Common myeloid progenitor, CD34-positive (primary cell): ENCODE results near the gene PILRB.
"Not testable (repeated sequence)": the region's sequence is repeated elsewhere in the genome, so short reads cannot be mapped to it uniquely, and the experiment has no call there.

Experiments
- CTCF ChIA-PET: fragments of 350-600 bp; sonication (Branson Sonifier 250); formaldehyde crosslinking; loops from one replicate; lab custom pipeline; 2021; ENCODE audit warnings: antibody characterized with exemption; lab: Charles Lee
- POLR2A ChIA-PET: fragments of 350-600 bp; sonication (Branson Sonifier 250); formaldehyde crosslinking; loops from one replicate; lab custom pipeline; 2021; ENCODE audit warnings: antibody characterized with exemption; lab: Charles Lee
- DNase-seq, 3 donors: peaks; one replicate each; pipeline versions ENCODE4 v3.0.0 to v3.0.0-alpha.2; 2013
- H3K27ac ChIP-seq, 2 experiments: 1 replicate in 1 of 2; 2 replicates in 1 of 2; pipeline ENCODE4 v1.7.0; 2013; ENCODE audit warnings: inconsistent platforms in 2 of 2, low read length in 2 of 2, mild to moderate bottlenecking in 2 of 2, low read depth in 1 of 2, moderate library complexity in 1 of 2; ENCODE audit not compliant: severe bottlenecking in 2 of 2, insufficient read depth in 1 of 2, poor library complexity in 1 of 2
- H3K27me3 ChIP-seq, 5 experiments: replicated peaks in 2 of 5; 1 replicate in 3 of 5; 2 replicates in 2 of 5; pipeline versions ENCODE4 v1.6.1 to v1.7.0; 2013; ENCODE audit warnings: low read length in 4 of 5, mild to moderate bottlenecking in 2 of 5, moderate library complexity in 2 of 5, inconsistent platforms in 1 of 5; ENCODE audit not compliant: insufficient read depth in 5 of 5, control insufficient read depth in 4 of 5
- H3K36me3 ChIP-seq, 4 experiments: 1 replicate in 2 of 4; 2 replicates in 2 of 4; pipeline versions ENCODE4 v1.6.1 to v1.7.0; 2013; ENCODE audit warnings: low read length in 3 of 4, control low read depth in 1 of 4, mild to moderate bottlenecking in 1 of 4; ENCODE audit not compliant: control insufficient read depth in 4 of 4, insufficient read depth in 4 of 4
- H3K4me1 ChIP-seq, 4 experiments: 1 replicate in 3 of 4; 2 replicates in 1 of 4; pipeline versions ENCODE4 v1.6.1 to v1.7.1; 2013; ENCODE audit warnings: low read length in 3 of 4, mild to moderate bottlenecking in 3 of 4, control low read depth in 1 of 4, inconsistent platforms in 1 of 4, moderate library complexity in 1 of 4; ENCODE audit not compliant: control insufficient read depth in 4 of 4, insufficient read depth in 4 of 4; ENCODE audit errors: control extremely low read depth in 1 of 4
- H3K4me3 ChIP-seq, 7 experiments: 1 replicate in 4 of 7; 2 replicates in 3 of 7; pipeline versions ENCODE4 v1.5.1 to v1.7.0; 2013; ENCODE audit warnings: mild to moderate bottlenecking in 7 of 7, low read length in 6 of 7, moderate library complexity in 6 of 7, inconsistent platforms in 2 of 7, low read depth in 2 of 7, control low read depth in 1 of 7; ENCODE audit not compliant: insufficient read depth in 4 of 7, control insufficient read depth in 1 of 7; ENCODE audit errors: extremely low read depth in 1 of 7
- H3K9me3 ChIP-seq, 5 experiments: 1 replicate in 4 of 5; 2 replicates in 1 of 5; pipeline versions ENCODE4 v1.6.1 to v1.7.1; 2013; ENCODE audit warnings: low read length in 4 of 5, mild to moderate bottlenecking in 2 of 5, inconsistent platforms in 1 of 5, low read depth in 1 of 5, moderate library complexity in 1 of 5; ENCODE audit not compliant: control insufficient read depth in 4 of 5, insufficient read depth in 2 of 5; ENCODE audit errors: control extremely low read depth in 1 of 5
- WGBS: methylation state at CpG from one replicate; pipeline ENCODE4 v1.1.5; 2013; ENCODE audit not compliant: insufficient coverage; 5-methylcytosine and 5-hydroxymethylcytosine counted together

Gene PILRB

DNA sequence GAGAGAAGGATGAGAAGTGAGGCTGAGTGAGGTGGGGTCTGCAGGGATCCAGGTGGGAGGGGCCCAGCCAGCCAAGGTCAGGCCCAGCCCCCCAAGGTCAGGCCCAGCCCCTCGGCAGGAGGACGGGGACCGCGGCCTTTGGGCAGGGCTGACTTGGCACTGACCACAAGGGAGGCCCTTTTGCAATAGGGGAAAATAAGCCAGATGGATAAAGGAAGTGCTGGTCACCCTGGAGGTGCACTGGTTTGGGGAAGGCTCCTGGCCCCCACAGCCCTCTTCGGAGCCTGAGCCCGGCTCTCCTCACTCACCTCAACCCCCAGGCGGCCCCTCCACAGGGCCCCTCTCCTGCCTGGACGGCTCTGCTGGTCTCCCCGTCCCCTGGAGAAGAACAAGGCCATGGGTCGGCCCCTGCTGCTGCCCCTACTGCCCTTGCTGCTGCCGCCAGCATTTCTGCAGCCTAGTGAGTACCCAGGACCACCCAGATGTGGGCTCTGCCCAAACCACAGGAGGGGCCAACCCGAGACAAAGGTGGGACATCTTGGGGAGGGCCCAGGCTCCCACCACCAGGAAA, 15.4 kb downstream of the PILRB start, which contains the start of gene PILRA:
Gene PILRA (plus strand): TSS at position 227 of the 571 bp plus-strand sequence. CDS start 170 bp downstream, at position 397.
- H3K4me3 ChIP-seq: peak within 1 kb of the TSS in 3 of 7 experiments; percentile 4 to 39 (median 16)
- DNase-seq: no peak
- 88% methylated on average over 8 of the region's 12 CpGs for WGBS
- H3K9me3 ChIP-seq: no peaks in the 10 kb centered on the region
- POLR2A ChIA-PET: no interaction called here
- H3K27ac ChIP-seq: peak within 1 kb of the TSS; percentile 40 to 54
- no peaks in the 10 kb centered on the region for H3K27me3 ChIP-seq
- H3K4me1 ChIP-seq: peaks cover 3 to 64% (median 39%) of the 10 kb centered on the region in 4 experiments
- CTCF ChIA-PET: interaction anchor here (1.4 to 1.8 kb wide), 2 partner anchors 34 kb away, joined by 4 to 6 read pairs; no protein-coding TSS in a partner anchor
- no peaks in the 10 kb centered on the region for H3K36me3 ChIP-seq

DNA sequence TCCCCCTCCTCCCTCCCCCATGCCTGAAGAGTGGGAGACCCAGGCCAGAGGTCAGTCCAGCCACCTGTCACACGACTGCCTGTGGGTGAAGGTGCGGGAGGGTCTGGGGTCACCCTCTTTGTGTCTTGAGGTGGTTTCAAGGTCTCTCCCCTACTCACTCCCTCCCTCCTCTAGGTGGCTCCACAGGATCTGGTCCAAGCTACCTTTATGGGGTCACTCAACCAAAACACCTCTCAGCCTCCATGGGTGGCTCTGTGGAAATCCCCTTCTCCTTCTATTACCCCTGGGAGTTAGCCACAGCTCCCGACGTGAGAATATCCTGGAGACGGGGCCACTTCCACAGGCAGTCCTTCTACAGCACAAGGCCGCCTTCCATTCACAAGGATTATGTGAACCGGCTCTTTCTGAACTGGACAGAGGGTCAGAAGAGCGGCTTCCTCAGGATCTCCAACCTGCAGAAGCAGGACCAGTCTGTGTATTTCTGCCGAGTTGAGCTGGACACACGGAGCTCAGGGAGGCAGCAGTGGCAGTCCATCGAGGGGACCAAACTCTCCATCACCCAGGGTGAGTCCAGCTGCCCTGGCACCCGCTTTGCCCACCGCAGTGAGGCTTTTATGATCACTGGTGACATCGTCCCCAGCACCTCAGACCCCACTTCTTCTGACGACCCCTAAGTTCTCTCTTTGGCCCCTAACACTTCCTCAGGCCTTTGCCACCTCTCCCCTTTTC, 16.1 kb downstream of the PILRB start:
- not testable (repeated sequence) for H3K27me3 ChIP-seq, H3K9me3 ChIP-seq, H3K27ac ChIP-seq, H3K36me3 ChIP-seq, DNase-seq
- Histone ChIP-seq H3K4me1 (peaks cover 0 to 57% (median 32%) of the 10 kb centered on the region in 4 experiments), H3K4me3 (peak overlapping the region in 1 of 7 experiments; percentile 39)
- CTCF ChIA-PET: interaction anchor here (0.9 to 2.0 kb wide), 4 partner anchors 8 to 52 kb away, joined by 3 to 7 read pairs (median 4); no protein-coding TSS in a partner anchor
- POLR2A ChIA-PET: interaction anchor here (0.7 kb wide), 1 partner anchor 91 kb away, joined by 3 read pairs; no protein-coding TSS in a partner anchor
- WGBS: 90% methylated on average over 8 of the region's 15 CpGs

DNA sequence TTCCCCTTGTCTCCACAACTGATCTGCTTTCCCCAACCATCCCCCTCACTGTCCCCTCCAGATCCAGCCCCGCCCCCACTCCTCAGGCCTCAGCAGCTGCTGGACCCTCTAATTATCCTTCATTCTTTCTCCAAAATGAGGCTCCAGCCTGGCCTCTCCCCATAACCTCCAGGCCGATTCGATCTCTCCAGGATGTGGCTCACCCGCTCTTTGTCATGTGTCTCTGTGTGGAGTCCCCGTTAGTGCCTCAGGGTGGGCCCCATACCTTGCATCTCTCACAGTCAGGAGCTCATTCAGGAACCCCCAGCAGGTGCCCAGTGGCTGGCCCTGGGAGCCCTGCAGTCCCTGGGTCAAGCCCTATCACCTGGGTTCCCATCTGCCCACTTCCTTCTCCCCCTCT, 16.7 kb downstream of the PILRB start:
- H3K4me1 ChIP-seq: peaks cover 0 to 53% (median 27%) of the 10 kb centered on the region in 4 experiments
- ChIA-PET POLR2A (interaction anchor here (0.7 kb wide), 1 partner anchor 91 kb away, joined by 3 read pairs; no protein-coding TSS in a partner anchor), CTCF (interaction anchor here (0.9 to 2.0 kb wide), 4 partner anchors 9 to 51 kb away, joined by 3 to 7 read pairs (median 4); no protein-coding TSS in a partner anchor)
- H3K4me3 ChIP-seq: no peak overlapping the region
- WGBS: 53% methylated on average over 4 of the region's 5 CpGs
- no peak for DNase-seq
- H3K27ac ChIP-seq: no peak overlapping the region
- no peaks in the 10 kb centered on the region for H3K9me3 ChIP-seq
- peaks cover 0 to 2% (median 0%) of the 10 kb centered on the region in 4 experiments for H3K36me3 ChIP-seq
- H3K27me3 ChIP-seq: no peaks in the 10 kb centered on the region

DNA sequence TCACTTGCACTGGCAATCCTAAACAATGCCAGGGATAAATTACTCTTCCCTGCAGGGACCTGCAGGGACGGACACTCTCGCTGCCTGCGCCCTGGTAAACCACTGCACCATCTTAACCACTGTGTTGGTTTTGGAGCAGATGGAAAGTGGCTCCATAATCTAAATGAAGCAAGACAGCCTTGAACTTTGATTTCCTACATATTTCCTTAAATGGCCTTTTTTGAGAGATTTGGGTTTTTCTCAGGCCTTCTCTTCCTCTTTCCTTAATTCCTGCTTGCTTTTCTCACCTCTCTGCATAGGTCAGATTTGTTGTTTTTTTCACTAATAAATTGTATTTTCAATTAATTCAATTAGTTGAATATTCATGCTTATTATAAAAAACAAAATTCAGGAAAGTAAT, 18.1 kb downstream of the PILRB start:
- CTCF ChIA-PET: no interaction called here
- POLR2A ChIA-PET: no interaction called here
- no peaks in the 10 kb centered on the region for H3K9me3 ChIP-seq
- WGBS: 100% methylated on average over 3 of the region's 3 CpGs
- H3K4me1 ChIP-seq: peaks cover 0 to 54% (median 27%) of the 10 kb centered on the region in 4 experiments
- no peak for DNase-seq
- peaks cover 0 to 2% (median 0%) of the 10 kb centered on the region in 4 experiments for H3K36me3 ChIP-seq
- no peak overlapping the region for H3K4me3 ChIP-seq
- no peaks in the 10 kb centered on the region for H3K27me3 ChIP-seq
- no peak overlapping the region for H3K27ac ChIP-seq

DNA sequence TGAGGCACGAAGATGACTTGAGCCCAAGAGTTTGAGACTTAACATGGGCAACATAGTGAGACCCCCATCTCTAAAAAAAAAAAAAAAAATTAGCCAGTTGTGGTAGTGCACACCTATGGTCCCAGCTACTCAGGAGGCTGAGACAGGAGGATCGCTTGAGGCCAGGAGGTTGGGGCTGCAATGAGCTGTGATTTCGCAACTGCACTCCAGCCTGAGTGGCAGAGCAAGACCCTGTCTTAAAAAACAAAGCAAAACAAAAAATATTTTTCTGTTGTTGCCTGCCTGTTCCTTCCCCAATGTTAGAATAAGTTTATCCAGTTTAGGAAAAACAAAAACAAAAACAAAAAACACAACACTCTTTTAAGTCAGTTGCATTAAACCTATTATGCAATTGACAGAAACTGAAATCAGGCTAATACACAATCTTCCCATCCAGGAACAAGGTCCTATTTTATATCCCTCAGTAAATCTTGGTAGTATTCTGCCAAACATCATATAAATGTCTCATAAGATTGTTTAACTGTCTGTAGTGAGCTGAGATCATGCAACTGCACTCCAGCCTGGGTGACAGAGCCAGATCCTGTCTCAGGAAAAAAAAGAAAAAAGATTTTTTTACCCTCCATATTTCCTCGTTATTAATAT, 20.3 kb downstream of the PILRB start:
- DNase-seq: no peak
- Histone ChIP-seq H3K4me3 (no peak overlapping the region), H3K9me3 (no peaks in the 10 kb centered on the region), H3K36me3 (peaks cover 0 to 2% (median 0%) of the 10 kb centered on the region in 4 experiments), H3K27me3 (no peaks in the 10 kb centered on the region), H3K27ac (no peak overlapping the region), H3K4me1 (peaks cover 5 to 34% (median 10%) of the 10 kb centered on the region in 4 experiments)
- 86% methylated on average over 1 of the region's 4 CpGs for WGBS
- CTCF ChIA-PET: interaction anchor here (1.8 kb wide), 1 partner anchor 33 kb away, joined by 4 read pairs; no protein-coding TSS in a partner anchor
- POLR2A ChIA-PET: no interaction called here

DNA sequence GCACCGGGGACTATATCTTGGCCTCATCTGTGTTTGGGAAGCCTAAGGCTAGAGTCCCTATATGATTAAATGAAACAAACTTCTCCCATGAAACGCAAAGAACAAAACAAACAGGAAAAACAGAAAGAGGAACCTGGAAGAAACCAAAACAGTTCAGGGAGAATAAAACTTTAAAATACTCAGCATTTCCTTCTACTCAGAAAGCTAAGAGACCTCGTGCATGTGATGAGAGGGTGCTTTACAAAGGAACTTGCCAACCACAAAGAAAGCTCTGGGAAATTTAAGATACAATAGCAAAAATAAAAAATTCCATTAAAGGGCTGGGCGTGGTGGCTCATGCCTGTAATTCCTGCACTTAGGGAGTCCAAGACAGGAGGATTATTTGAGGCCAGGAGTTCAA, 22.3 kb downstream of the PILRB start:
- no peak overlapping the region for H3K4me3 ChIP-seq
- no peaks in the 10 kb centered on the region for H3K9me3 ChIP-seq
- DNase-seq: peak in 2 of 3 donors; percentile 35 to 40
- peaks cover 5 to 20% (median 8%) of the 10 kb centered on the region in 4 experiments for H3K4me1 ChIP-seq
- H3K27me3 ChIP-seq: no peaks in the 10 kb centered on the region
- ChIA-PET CTCF (interaction anchor here (0.8 to 2.0 kb wide), 4 partner anchors 10 to 27 kb away, joined by 3 to 5 read pairs (median 4); no protein-coding TSS in a partner anchor), POLR2A (no interaction called here)
- WGBS: 0% methylated on average over 1 of the region's 4 CpGs
- no peak overlapping the region for H3K27ac ChIP-seq
- H3K36me3 ChIP-seq: peaks cover 0 to 2% (median 0%) of the 10 kb centered on the region in 4 experiments
